Non-pigmented ciliary epithelial cell (primary cell): Measurements from ENCODE around the gene ROR1.

ENCODE experiments used
- DNase-seq: peaks from one replicate; pipeline ENCODE4 v3.0.0-alpha.2; 2010; ENCODE audit warnings: low read depth

The ROR1 gene

DNA sequence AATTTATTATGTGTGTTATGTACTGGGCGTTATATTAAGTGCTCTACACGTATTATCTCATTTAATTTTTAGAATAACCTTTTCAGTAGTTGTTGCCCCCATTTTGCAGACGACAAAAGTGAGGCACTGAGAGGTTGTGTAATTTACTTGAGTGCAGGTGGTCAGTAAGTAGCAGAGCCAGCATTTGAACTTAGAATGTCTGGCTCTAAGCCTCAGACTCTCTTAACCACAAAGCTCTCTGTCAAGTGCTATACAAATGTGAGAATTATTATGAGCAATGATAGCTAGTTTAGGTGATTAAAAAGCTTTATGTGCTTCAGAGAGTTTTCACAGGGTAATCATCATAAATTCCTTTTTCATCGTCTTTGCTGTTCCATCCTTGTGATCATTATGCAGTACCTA, 333.3 kb downstream of the ROR1 start:
- DNase-seq: no peak

DNA sequence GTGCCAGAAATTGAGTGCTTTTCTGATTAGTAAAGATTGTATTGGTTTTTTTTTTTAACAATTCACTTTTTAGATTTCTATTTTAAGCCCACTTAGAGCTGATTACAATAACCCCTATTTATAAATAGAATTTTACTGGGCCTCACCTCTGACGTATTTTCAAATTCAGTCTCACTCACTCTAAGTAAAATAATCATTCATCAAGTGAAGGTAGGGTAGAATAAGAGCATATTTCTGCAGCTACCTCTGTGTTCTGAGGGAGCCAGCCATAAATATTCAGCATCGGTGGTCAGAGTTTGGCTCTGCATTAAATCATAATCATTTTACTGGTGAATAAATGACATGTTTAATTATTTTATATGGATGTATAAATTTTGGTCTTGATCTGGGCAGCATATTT, 333.8 kb downstream of the ROR1 start:
- no peak for DNase-seq

- DNase-seq: no peak
Measured at GRCh38 chr1:64110924-64111777, 337.3 kb downstream of the ROR1 start.

GRCh38 chr1:64111787-64112186, 338.0 kb downstream of the ROR1 start:
- DNase-seq: no peak

GRCh38 chr1:64112281-64112680, 338.5 kb downstream of the ROR1 start:
- peak; percentile 73 for DNase-seq

DNA sequence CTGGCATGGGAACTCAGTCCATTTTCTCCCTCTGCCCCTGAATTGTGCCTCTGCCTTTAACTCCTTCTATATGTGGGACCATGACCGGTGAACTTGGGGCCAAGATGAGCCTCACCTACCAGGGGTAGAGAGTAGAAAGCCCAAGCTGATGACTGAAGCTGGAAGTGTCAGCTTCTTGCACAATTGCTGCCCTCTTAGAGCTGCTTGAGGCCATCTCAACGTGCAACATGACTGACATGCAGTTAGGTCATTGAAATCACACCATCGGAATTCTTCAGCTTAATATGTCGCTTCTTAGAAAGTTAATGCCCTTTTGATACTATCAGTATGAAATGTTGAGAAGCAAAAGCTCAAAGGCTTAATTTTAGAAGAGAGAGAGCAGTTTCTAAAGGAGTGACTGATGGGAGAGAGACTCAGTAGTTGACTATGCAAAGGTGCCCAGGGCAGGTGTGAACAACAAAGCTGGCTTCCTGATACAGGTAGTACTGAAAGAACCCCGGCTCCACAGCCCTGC, 340.3 kb downstream of the ROR1 start:
- no peak for DNase-seq

GRCh38 chr1:64116537-64116936, 342.7 kb downstream of the ROR1 start:
- DNase-seq: no peak

DNA sequence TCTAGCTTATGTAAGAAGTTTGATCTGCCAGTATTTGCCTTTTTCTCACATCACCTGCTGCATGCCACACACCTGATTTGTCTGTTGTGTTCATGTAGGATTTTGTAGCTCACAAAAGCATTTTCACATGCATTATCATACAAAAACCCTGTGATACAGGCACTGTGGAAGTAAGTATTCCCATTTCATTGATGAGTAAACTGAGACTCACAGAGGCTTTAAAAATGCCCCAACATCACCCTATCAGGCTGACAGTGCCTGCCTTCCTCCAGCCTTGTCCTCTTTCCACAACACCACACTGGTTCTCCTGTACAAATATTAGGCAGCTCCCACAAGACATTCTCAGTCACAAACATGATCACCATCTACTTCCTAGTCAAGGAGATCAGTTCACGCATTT, 343.7 kb downstream of the ROR1 start:
- DNase-seq: no peak

- no peak for DNase-seq
Measured at GRCh38 chr1:64121766-64122385, 348.1 kb downstream of the ROR1 start.

GRCh38 chr1:64122588-64122987, 348.8 kb downstream of the ROR1 start:
- DNase-seq: no peak

- DNase-seq: no peak
Measured at GRCh38 chr1:64124704-64125440, 351.1 kb downstream of the ROR1 start.

- DNase-seq: no peak
Measured at GRCh38 chr1:64126581-64126980, 352.8 kb downstream of the ROR1 start.

DNA sequence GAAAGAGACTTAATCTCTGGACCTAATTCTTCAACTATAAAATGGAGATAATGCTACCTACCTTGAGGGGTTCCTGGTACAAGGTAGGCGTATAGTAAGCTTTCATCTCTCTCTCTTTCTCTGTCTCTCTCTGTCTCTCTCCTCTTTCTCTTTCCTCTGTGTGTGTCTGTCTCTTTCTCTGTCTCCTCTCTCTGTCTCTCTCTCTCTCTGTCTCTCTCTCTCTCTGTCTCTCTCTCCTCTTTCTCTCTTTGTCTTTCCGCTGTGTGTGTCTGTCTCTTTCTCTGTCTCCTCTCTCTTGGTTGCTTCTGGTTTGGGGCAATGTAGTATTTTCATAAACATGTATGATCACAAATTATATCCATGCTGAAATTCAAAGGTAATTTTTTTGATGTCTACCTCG, 353.5 kb downstream of the ROR1 start:
- no peak for DNase-seq

GRCh38 chr1:64129701-64130100, 355.9 kb downstream of the ROR1 start:
- no peak for DNase-seq

DNA sequence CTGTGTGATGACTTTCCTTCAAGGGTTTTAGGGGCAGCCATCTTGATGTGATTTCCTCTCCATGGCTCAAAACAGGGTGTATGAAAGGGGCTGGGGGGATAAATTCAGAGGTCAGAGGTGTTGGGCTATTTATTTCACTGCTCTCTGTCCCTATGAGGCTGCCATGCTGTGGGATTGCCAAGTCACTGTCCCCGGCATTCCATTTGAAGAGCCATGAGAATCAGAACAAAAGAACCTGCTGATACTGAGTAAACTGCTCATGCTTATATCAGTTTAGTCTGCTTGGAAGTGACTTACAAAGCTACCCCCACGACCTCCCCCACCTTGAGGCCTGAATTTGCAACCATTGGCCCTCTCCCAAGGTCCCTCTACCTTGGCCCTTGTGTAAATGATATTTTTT, 357.3 kb downstream of the ROR1 start:
- no peak for DNase-seq

DNA sequence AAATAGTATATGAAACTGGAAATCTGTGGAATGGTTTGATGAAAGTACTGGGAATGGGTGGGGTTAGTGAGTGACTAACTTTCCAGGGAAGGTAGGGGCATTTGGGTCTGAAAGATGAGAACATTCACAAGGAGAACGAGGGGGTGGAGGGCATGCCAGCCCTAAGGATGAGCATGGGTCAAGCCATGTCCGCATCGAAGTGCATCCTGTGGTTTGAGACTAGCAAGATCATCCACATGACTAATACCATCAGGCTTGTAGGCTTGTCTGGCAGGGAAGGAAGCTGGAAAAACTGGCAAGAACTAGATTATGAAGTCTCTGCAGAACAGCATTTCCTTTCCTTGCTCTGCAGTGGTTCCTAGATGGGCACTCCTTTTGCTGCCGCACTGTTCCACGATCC, 359.2 kb downstream of the ROR1 start:
- peak; percentile 78 for DNase-seq

DNA sequence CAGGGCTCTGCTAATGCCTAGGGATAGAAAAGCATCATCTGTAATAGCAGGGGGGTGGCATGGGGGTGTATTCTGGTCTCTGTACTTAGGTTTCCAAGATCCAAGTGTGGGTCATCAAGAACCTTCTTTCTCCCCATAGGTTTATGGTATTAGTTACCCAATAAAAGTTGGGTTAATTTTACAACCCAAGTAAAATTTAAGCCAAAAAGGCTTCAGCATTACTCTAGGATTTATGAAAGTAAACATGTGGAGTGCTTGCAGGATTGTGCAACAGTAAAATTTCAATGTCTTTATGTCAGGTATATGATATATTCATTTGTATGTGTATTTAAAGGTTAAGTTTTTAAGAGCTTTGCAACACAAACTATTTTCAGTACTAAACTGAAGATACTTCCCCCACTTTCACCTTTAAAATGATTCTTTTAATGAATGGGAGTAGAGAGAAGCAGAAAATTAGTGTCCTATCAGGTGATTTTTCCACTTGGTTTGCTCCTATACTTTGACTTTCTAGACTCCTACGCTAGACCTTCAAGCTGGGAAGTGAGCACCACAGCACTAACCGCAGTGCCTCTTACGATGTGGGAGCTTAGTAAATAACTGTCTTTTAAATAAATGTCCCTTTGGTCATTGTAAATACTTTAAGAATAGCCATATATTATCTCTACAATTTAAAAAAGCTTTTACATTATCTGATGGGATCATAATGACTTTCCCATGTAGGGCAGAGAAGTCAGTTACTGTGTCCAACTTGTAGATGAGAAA, 361.8 kb downstream of the ROR1 start:
- DNase-seq: no peak

DNA sequence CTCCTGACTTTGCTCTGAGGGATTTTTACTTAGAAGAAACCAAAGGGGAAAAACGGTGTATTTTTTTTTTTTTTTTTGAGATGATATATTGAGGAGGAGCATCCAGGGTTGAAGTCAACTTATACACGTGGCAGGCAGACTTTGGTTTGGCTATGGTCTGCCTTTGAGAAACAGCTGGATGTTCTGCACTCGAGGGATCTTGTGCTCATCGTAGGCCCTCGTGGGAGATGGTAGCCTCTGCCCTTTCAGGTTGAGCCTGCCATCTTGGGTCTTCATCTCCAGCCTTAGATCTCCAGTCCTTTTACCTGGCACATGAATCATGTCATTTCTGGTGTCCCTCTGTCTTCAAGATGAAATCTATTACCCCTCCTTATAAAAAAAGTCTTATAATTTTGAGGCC, 362.5 kb downstream of the ROR1 start:
- no peak for DNase-seq

DNA sequence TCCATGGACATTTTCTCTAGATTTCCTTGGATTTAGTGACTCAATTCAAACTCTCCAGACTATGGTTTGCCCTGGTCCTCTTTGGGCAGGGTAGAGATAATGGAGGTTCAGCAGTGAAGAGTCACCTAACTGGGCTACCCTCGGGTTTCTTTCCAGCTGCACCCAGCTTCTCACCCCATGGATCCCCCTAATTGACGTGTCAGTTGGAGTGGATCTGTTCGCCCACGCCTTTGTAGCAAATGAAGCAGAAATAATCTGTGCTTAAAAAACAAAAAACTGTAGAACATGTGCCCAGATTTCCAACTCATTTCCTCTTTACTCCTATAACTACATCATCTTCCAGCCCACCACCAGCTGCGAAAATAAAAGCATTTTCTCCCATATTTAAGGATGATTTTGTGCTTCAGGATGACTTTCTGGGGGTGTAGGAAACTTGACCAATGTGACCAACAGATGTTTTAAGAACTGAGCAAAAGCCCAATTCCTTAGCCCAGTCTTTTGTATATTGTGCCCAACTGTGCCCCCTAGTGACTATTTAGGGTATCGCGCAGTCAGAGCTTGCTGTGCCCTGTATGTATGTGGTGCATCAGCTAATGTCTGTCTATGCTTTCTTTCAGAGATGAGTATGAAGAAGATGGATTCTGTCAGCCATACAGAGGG, 363.1 kb downstream of the ROR1 start:
- DNase-seq: peak; percentile 91

DNA sequence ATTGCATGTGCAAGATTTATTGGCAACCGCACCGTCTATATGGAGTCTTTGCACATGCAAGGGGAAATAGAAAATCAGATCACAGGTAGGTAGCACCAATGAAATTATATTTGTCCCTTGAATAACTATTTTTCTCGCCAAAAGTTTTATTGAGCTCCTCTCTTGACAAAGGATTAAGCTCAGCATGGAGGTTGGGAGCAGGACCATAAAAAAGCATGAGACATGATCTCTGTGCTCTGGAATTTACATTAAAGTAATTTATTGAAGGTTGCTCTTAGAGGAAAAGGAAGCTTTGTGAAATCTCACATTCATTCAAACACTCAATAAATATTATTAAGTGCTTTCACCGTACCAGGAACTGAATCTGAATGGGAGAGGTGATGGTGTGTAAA, 363.6 kb downstream of the ROR1 start:
- no peak for DNase-seq

- no peak for DNase-seq
Measured at GRCh38 chr1:64139877-64140276, 366.1 kb downstream of the ROR1 start.

DNA sequence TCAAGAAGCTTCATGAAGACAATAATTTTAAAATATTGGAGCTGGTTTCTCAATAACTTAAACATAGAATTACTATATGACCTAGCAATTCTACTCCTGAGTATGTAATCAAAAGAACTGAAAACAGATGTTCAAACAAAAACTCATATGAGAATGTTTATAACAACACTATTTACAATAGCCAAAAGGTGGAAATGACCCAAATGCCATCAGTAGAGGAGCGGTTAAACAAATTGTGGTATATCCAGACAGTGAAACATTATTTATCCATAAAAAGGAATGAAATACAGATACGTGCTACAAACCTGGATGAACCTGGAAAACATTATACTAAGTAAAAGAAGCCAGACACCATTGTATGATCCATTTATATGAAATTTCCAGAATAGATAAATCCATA, 366.8 kb downstream of the ROR1 start:
- no peak for DNase-seq
